SU-DHL-6 (cell line): ENCODE data around the gene FAIM.

ENCODE experiments used
- H2AFZ ChIP-seq: fragments of 200-600 bp; sonication (generic); 2 replicates; pipeline ENCODE4 v1.6.1; 2014; ENCODE audit warnings: low read depth, mild to moderate bottlenecking, moderate library complexity, mixed read lengths, antibody characterized with exemption, low read length; ENCODE audit not compliant: severe bottlenecking
- H3F3A ChIP-seq: fragments of 200-600 bp; shearing (Covaris generic); 2 replicates; pipeline ENCODE4 v1.6.0; 2016; ENCODE audit warnings: antibody characterized with exemption, mild to moderate bottlenecking; ENCODE audit not compliant: insufficient read depth
- H3K27ac ChIP-seq: fragments of 200-600 bp; sonication (generic); 2 replicates; pipeline ENCODE4 v1.5.1; 2016; ENCODE audit warnings: low read depth, mild to moderate bottlenecking, low read length, moderate library complexity, mixed read lengths
- H3K27me3 ChIP-seq: fragments of 200-600 bp; sonication (generic), shearing (Covaris generic); 2 replicates; pipeline ENCODE4 v1.6.0; 2014; ENCODE audit warnings: mild to moderate bottlenecking, low read length
- H3K36me3 ChIP-seq: fragments of 200-600 bp; sonication (generic); 2 replicates; pipeline ENCODE4 v1.6.1; 2014; ENCODE audit warnings: mild to moderate bottlenecking, low read length, mixed read lengths
- H3K4me2 ChIP-seq: fragments of 300-600, 200-600 bp; shearing (Covaris generic), sonication (generic); 2 replicates; pipeline ENCODE4 v1.6.0; 2014; ENCODE audit warnings: low read length, low read depth, mild to moderate bottlenecking; ENCODE audit not compliant: poor library complexity, severe bottlenecking
- H3K4me3 ChIP-seq: fragments of 200-600 bp; sonication (generic); 2 replicates; pipeline ENCODE4 v1.5.1; 2014; ENCODE audit warnings: antibody characterized with exemption, low read length, mild to moderate bottlenecking, mixed read lengths; ENCODE audit not compliant: insufficient read depth, poor library complexity, severe bottlenecking
- H3K79me2 ChIP-seq: fragments of 200-600 bp; sonication (generic); 2 replicates; pipeline ENCODE4 v1.6.1; 2014; ENCODE audit warnings: mild to moderate bottlenecking, low read length, moderate library complexity; ENCODE audit not compliant: insufficient read depth
- H3K9ac ChIP-seq: fragments of 200-600 bp; sonication (generic); 2 replicates; pipeline ENCODE4 v1.7.0; 2014; ENCODE audit warnings: mild to moderate bottlenecking, low read length
- H3K9me2 ChIP-seq: fragments of 200-600 bp; sonication (generic); replicated peaks from 2 replicates; pipeline ENCODE4 v1.6.1; 2014; ENCODE audit warnings: low read length; ENCODE audit not compliant: insufficient read depth
- H3K9me3 ChIP-seq: fragments of 200-600 bp; sonication (generic); 2 replicates; pipeline ENCODE4 v1.6.1; 2014; ENCODE audit warnings: low read length, mixed read lengths; ENCODE audit not compliant: insufficient read depth
- H4K20me1 ChIP-seq: fragments of 200-600 bp; sonication (generic); 2 replicates; pipeline ENCODE4 v1.6.1; 2014; ENCODE audit warnings: low read depth, mild to moderate bottlenecking, antibody characterized with exemption, low read length, moderate library complexity, mixed read lengths
- CTCF ChIP-seq: fragments of 200-600 bp; sonication (generic); IDR thresholded peaks from one replicate; pipeline ENCODE4 v1.5.1; 2017; ENCODE audit warnings: antibody characterized with exemption, mild to moderate bottlenecking, low read length, moderate library complexity; ENCODE audit not compliant: insufficient read depth, poor library complexity, severe bottlenecking
- EZH2phosphoT487 ChIP-seq: fragments of 200-600 bp; sonication (generic), shearing (Covaris generic); conservative IDR thresholded peaks from 2 replicates; pipeline ENCODE4 v1.6.1; 2018; ENCODE audit warnings: mild to moderate bottlenecking, antibody characterized with exemption, low read length, moderate library complexity, mixed read lengths

FAIM gene

GRCh38 chr3:138657508-138657907 lies 48.9 kb downstream of the FAIM start:
- Histone ChIP-seq H3K36me3 (peaks cover 3% of the 10 kb centered on the region; the same call in 1 of the 2 replicates), H3K9me3 (no peaks in the 10 kb centered on the region), H3F3A (no peaks in the 10 kb centered on the region), H3K4me2 (no peak overlapping the region), H3K9me2 (no peaks in the 10 kb centered on the region), H3K27me3 (no peaks in the 10 kb centered on the region), H3K79me2 (no peaks in the 10 kb centered on the region), H2AFZ (no peak overlapping the region), H4K20me1 (no peaks in the 10 kb centered on the region), H3K9ac (no peak overlapping the region), H3K27ac (no peak overlapping the region), H3K4me3 (no peak overlapping the region)
- TF ChIP-seq EZH2phosphoT487: no peak
- no peak for TF ChIP-seq CTCF

GRCh38 chr3:138668107-138668506 lies 59.5 kb downstream of the FAIM start:
- H3K27me3 ChIP-seq: no peaks in the 10 kb centered on the region
- no peaks in the 10 kb centered on the region for H3F3A ChIP-seq
- H3K9ac ChIP-seq: no peak overlapping the region
- TF ChIP-seq EZH2phosphoT487 (no peak), CTCF (no peak)
- no peak overlapping the region for H2AFZ ChIP-seq
- H3K9me3 ChIP-seq: no peaks in the 10 kb centered on the region
- H4K20me1 ChIP-seq: no peaks in the 10 kb centered on the region
- no peak overlapping the region for H3K27ac ChIP-seq
- no peak overlapping the region for H3K4me2 ChIP-seq
- no peaks in the 10 kb centered on the region for H3K9me2 ChIP-seq
- H3K4me3 ChIP-seq: no peak overlapping the region
- H3K79me2 ChIP-seq: no peaks in the 10 kb centered on the region
- peaks cover 14% of the 10 kb centered on the region for H3K36me3 ChIP-seq

- no peaks in the 10 kb centered on the region for H3K27me3 ChIP-seq
- no peaks in the 10 kb centered on the region for H3K9me2 ChIP-seq
- no peaks in the 10 kb centered on the region for H3K79me2 ChIP-seq
- H3K36me3 ChIP-seq: peaks cover 7% of the 10 kb centered on the region; the same call in 1 of the 2 replicates
- 0 out of 2 replicates have a peak, but pooled peaks cover 2% of the 10 kb centered on the region for H3K9me3 ChIP-seq
- TF ChIP-seq CTCF (no peak), EZH2phosphoT487 (no peak)
- no peak overlapping the region for H3K4me2 ChIP-seq
- H3K4me3 ChIP-seq: no peak overlapping the region
- no peak overlapping the region for H2AFZ ChIP-seq
- no peak overlapping the region for H3K27ac ChIP-seq
- H4K20me1 ChIP-seq: no peaks in the 10 kb centered on the region
- H3K9ac ChIP-seq: no peak overlapping the region
- no peaks in the 10 kb centered on the region for H3F3A ChIP-seq
These were observed 61.8 kb downstream of the FAIM start for GRCh38 chr3:138670407-138670806.
